Pons (tissue), 1 donor: ENCODE results near the gene SOX2.

Source experiments
- DNase-seq: peaks from one replicate; pipeline ENCODE4 v3.0.0-alpha.2; 2016; ENCODE audit warnings: low spot score

The SOX2 gene

GRCh38 chr3:181722766-181723425 lies 11.2 kb downstream of the SOX2 start:
- DNase-seq, result peak; percentile 32

GRCh38 chr3:181723625-181724191 lies 12.0 kb downstream of the SOX2 start:
- no peak for DNase-seq

GRCh38 chr3:181724192-181724965 lies 12.7 kb downstream of the SOX2 start:
- DNase-seq, result peak; percentile 46

DNA sequence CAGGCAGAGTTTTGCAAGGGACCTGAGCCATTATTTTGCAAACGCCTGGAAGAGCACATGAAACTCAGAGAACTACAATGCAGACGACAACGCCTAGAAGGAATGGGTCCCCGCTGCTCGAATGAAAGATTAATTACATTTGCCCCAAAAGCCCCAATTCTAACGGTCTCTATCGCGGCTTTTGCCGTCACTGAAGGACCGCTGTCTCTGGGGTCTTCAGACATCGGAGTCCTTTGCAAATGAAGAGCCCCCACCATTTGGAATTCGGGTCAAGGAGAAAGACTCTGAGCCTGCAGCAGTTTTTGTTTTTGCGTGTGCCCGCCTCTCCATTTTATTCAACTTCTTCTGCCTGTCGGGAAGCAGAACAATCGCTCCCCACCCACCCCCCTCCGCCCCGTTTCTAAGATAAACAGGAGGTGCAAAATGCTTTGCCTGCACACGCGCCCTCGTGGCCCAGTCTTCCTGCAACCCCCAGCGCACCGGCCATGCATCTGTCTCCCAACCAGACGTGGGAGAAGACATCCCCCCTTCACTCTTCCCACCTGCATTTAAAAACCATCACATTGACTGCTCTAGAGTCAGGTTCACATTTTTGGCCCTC lies 13.5 kb downstream of the SOX2 start:
- peak; percentile 45 for DNase-seq

DNA sequence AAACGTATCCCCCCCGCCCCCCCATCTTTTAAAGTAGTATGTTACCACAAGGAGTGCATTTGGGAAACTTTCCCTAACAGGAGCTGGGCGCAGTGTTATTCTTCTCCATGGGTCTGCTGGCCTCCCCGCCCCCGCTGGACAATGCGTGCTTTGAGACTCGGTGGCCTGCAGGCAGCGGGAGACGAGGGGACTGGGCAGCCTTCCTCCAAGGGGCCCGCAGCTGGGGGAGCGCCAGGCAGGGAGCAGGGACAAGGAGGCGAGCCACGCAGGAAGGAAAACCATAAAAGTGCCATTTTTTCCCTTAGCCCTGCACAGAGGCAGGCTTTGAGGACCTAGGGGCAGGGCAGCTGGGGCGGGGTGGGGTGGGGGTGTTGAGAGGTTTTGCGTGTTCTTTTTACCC lies 14.1 kb downstream of the SOX2 start:
- peak; percentile 73 for DNase-seq

- DNase-seq, result peak; percentile 47
Observed at GRCh38 chr3:181726351-181727330, 14.9 kb downstream of the SOX2 start.

DNA sequence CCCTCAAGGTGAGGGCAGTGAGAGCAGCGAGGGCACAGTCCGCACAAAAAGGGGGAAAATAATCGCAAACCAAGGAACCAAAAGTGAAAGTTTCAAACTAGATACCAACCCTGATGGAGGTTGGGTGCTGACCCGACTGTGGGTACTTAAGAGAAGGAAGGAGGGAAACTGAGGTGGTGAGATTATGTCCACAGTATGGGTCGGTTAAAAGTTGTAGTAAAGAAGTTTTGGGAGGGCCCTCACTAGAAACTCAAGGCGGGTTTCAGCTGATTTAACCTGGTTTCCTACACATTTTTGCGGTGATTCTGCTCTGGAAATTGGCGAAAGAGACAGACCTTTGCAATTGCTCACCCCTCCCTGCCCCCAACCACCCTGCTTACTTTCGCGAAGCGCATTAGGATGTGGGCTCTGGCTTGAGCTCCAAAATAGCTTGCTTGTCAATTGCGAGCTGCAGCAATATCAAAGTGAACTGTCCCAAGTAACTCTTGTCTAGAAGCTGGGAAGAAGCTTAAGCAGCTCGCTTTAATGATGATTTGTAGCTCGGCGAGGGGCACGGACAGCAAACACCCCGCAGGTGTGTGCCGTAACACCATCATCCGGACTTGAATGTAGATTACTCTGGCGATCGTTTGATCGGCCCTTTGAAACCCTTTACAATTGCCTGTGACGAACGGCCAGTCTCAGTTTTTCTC lies 15.8 kb downstream of the SOX2 start:
- peak; percentile 59 for DNase-seq

DNA sequence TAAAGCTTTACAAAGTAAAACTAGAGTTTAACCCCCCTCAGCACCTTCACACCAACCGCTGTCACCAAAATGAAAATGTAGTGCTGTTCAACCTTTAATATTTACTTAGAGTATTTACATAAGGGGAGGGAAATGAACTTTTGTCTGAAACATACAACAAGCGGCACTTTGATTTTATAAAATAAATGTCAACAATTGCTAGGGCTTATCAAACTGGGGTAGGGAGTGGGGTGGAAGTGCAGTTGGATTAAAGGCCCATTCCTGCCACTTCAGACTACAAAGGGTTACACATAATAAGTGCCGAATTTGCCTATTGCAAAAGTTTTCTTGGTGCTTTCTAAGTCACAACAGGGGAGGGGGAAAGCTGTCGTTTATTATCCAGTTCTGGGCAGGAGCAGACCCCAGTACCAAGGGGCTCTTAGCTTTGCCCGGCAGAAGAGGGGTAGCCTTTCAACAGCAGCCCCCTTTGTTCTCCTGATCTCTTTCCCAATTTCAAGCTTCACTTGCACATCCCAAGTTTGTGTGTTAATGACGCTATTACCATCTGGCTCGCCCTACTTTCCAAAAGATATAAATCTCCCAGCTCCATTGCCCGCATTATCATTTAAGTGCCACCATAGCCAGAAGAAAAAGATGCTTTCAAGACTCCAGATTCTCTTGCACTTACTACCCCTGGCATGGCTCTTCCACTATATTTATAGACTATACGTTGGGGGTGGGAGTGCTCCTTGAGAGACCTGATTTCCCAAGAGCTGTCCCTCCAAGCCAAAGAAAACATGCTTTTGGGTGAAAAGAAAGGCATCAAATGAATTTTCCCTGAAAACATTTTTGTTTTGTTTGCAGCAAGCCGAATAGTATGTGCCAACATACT lies 17.0 kb downstream of the SOX2 start:
- DNase-seq, result peak; percentile 38

- DNase-seq, result peak; percentile 62
Observed at GRCh38 chr3:181729341-181729869, 17.7 kb downstream of the SOX2 start.

- peak; percentile 29 for DNase-seq
Observed at GRCh38 chr3:181730316-181730715, 18.6 kb downstream of the SOX2 start.

- DNase-seq, result no peak
Observed at GRCh38 chr3:181730934-181731333, 19.2 kb downstream of the SOX2 start.

DNA sequence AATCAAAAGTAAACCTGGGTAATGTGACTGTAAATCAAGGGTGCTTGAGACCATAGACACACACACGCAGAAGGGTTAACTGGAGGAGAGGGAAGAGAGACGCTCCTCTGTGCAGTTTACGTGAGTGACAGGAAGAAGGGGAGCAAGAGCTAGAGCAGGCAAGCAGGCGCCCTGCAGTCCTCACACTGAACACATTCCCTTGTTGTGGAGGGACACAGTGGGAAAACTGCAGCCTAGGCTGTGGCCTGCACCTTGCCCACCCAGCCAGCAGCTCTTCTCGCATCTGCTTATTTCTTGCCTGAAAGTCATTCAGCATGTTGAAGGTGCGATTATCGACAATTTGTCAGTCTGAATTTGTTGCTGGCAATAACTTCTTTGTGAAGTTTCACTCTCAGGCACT lies 24.2 kb downstream of the SOX2 start:
- peak; percentile 19 for DNase-seq

GRCh38 chr3:181738551-181738950 lies 26.8 kb downstream of the SOX2 start:
- no peak for DNase-seq

GRCh38 chr3:181739628-181740027 lies 27.9 kb downstream of the SOX2 start:
- DNase-seq, result peak; percentile 64

- no peak for DNase-seq
Observed at GRCh38 chr3:181741417-181741816, 29.7 kb downstream of the SOX2 start.

DNA sequence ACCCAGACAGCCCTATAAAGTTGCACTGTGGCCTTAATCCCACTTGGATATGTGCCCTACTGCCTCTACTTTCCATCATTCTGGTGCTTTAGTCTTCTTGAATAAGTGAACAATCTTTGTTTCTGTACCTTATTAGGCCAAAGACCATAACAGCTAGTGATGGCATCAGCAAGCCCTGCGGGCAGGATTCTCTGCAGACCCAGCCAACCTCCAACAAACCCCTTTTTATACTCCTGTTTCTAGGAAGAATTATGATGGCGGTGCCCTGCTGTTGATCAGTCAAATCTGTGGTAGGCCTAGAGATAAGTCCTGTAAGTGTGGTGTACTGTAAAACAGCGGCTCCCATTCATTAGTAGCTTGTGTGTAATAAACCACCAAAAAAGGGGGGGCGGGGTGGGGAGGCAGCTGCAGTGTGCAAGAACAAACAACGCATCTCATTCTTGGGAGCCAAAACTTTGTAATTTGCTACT lies 40.5 kb downstream of the SOX2 start:
- peak; percentile 92 for DNase-seq

GRCh38 chr3:181753391-181753790 lies 41.7 kb downstream of the SOX2 start:
- DNase-seq, result peak; percentile 34

- no peak for DNase-seq
Observed at GRCh38 chr3:181755959-181756358, 44.2 kb downstream of the SOX2 start.

DNA sequence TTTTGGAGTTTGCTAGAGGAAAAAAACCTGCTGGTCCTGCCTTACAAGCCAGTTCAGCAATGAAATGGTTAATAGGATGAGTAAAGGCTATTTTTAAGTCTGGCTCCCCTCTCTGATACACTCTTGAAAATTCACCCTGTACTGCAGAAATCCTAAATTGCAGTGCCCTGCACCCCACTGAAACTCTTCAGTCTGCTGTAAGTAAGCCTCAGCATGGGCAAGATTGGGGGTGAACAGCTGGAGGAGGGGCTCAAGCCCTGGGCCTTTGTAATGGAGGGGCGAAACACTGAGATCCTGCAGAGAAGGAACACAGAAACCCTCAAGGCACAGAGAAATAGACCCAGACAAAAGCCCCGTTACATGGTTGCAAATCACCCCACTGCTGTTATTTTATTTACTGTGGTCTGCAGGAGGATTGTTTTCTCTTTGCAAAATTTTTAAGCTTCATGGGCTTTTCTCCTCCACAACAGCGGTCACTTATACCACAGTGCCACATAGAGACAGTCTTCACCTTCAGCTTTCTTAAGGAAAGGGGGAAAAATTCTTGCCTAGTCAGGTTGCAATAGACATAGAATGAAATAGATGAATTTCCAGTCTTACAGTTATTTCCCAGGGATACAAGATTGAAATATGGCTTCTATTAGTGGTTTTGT lies 45.0 kb downstream of the SOX2 start:
- DNase-seq, result peak; percentile 23
